ENCODE results near the gene C9orf72. TPM values are rescaled to one million over a fixed set of nuclear protein-coding genes. Genes with fewer than 3 reads are reported as not detected.

The C9orf72 gene
- total RNA-seq, 3 donors from 2014 or later (not counting 1 experiment from before 2014, with no cell fraction given) = 12.5 to 19.0 (median 16.8) TPM

DNA sequence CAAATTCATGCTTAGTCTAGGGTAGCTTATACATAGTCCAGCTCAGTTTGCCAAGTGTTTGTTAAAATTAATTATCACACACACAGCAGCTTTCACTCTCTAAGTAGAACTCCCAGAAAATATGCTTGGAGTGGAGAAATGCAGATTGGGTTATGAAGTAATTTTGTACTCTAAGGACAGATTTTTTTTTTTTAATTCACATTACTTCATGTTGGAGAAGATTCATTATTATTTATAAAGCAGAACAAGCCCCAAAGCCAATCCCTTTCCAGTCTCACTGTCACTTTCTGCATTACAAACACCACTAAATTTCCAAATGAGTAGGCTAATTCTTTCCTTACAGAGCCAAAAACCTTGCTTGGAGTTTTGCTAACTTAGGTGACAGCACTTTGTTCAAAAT is 11.7 kb upstream of the C9orf72 start:
- H3K27ac Mint-ChIP-seq = no peak overlapping the region
- no peaks in the 10 kb centered on the region for H3K9me3 Mint-ChIP-seq
- H3K4me1 Mint-ChIP-seq = no peaks in the 10 kb centered on the region
- H3K36me3 ChIP-seq (ENCODE audit: control insufficient read depth, insufficient read depth, low read length) = no peaks in the 10 kb centered on the region
- no peaks in the 10 kb centered on the region for H3K36me3 Mint-ChIP-seq
- no peaks in the 10 kb centered on the region for H3K9me3 ChIP-seq (ENCODE audit: control insufficient read depth, insufficient read depth, low read length)
- H3K4me3 Mint-ChIP-seq = no peak overlapping the region
- TF ChIP-seq, protein P1, sequence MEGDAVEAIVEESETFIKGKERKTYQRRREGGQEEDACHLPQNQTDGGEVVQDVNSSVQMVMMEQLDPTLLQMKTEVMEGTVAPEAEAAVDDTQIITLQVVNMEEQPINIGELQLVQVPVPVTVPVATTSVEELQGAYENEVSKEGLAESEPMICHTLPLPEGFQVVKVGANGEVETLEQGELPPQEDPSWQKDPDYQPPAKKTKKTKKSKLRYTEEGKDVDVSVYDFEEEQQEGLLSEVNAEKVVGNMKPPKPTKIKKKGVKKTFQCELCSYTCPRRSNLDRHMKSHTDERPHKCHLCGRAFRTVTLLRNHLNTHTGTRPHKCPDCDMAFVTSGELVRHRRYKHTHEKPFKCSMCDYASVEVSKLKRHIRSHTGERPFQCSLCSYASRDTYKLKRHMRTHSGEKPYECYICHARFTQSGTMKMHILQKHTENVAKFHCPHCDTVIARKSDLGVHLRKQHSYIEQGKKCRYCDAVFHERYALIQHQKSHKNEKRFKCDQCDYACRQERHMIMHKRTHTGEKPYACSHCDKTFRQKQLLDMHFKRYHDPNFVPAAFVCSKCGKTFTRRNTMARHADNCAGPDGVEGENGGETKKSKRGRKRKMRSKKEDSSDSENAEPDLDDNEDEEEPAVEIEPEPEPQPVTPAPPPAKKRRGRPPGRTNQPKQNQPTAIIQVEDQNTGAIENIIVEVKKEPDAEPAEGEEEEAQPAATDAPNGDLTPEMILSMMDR (IDR thresholded peaks at IDR 0.05) = no peak
- no peak overlapping the region for H3K4me3 ChIP-seq (ENCODE audit: low read length)
- no peak for ATAC-seq
- DNase-seq = no peak
- H3K27ac ChIP-seq (ENCODE audit: low read length) = no peak overlapping the region
- H3K4me1 ChIP-seq (ENCODE audit: control insufficient read depth, insufficient read depth, low read length) = no peaks in the 10 kb centered on the region
- peaks cover 32 to 53% of the 10 kb centered on the region in 2 donors for H3K27me3 Mint-ChIP-seq (ENCODE audit: low read depth in 2 of 2)
- H3K27me3 ChIP-seq (ENCODE audit: control insufficient read depth, insufficient read depth, low read length) = no peaks in the 10 kb centered on the region
- intact Hi-C loops (cut with micrococcal nuclease) = no loop called here

DNA sequence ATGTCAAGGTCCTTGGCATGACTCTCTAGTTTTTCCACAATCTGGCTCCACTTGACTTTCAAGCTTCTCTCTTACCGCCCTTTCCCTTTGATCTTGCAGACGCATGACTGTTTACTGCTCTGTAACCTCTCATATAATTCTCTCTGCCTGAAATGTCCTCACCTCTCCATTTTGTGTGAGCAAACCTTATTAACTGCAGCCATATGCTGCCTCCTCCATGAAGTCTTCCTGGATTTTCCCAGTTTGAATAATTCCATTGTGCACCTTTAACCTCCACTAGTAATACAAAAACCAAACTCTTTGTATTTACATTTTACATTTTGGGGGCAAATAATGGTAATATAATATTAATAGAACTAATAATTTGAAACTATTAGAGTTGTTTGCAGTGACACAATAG is 9.5 kb upstream of the C9orf72 start:
- H3K4me1 ChIP-seq (ENCODE audit: control insufficient read depth, insufficient read depth, low read length) = no peaks in the 10 kb centered on the region
- peaks cover 3 to 8% of the 10 kb centered on the region in 2 donors for H3K9me3 Mint-ChIP-seq
- TF ChIP-seq, protein P1 (IDR thresholded peaks at IDR 0.05) = no peak
- no peak overlapping the region for H3K27ac ChIP-seq (ENCODE audit: low read length)
- no peak overlapping the region for H3K4me3 ChIP-seq (ENCODE audit: low read length)
- H3K36me3 ChIP-seq (ENCODE audit: control insufficient read depth, insufficient read depth, low read length) = no peaks in the 10 kb centered on the region
- no peaks in the 10 kb centered on the region for H3K4me1 Mint-ChIP-seq
- intact Hi-C loops (cut with micrococcal nuclease) = no loop called here
- WGBS (ENCODE audit: insufficient coverage) = 91% methylated on average over 2 of the region's 2 CpGs
- H3K9me3 ChIP-seq (ENCODE audit: control insufficient read depth, insufficient read depth, low read length) = no peaks in the 10 kb centered on the region
- H3K4me3 Mint-ChIP-seq = no peak overlapping the region
- H3K36me3 Mint-ChIP-seq = peaks cover 7% of the 10 kb centered on the region
- peaks cover 28 to 55% of the 10 kb centered on the region in 2 donors for H3K27me3 Mint-ChIP-seq (ENCODE audit: low read depth in 2 of 2)
- no peaks in the 10 kb centered on the region for H3K27me3 ChIP-seq (ENCODE audit: control insufficient read depth, insufficient read depth, low read length)
- H3K27ac Mint-ChIP-seq = no peak overlapping the region
- ATAC-seq = no peak
- DNase-seq = no peak

DNA sequence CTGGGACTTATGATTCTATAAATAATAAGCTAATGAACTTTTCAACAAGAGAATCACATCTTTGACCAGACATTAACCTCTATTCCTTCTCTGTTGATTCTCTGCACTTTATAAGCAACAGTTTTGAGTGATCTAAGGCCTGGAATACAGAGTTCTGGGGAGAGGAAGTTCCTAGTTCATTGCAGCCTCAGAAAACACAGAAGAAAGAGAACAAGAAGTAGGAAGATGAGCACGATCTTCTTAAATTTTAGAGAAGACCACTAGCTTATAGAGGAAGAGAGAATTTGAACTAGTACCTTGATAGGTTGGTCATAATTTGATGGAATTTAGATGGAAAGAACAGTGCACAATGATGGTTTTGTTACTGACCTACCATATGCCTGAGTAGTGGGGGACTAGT is 8.5 kb upstream of the C9orf72 start:
- no peaks in the 10 kb centered on the region for H3K4me1 Mint-ChIP-seq
- Histone ChIP-seq H3K9me3 (ENCODE audit: control insufficient read depth, insufficient read depth, low read length) (peaks cover 2% of the 10 kb centered on the region), H3K27ac (ENCODE audit: low read length) (no peak overlapping the region), H3K27me3 (ENCODE audit: control insufficient read depth, insufficient read depth, low read length) (no peaks in the 10 kb centered on the region), H3K4me3 (ENCODE audit: low read length) (no peak overlapping the region), H3K36me3 (ENCODE audit: control insufficient read depth, insufficient read depth, low read length) (no peaks in the 10 kb centered on the region), H3K4me1 (ENCODE audit: control insufficient read depth, insufficient read depth, low read length) (no peaks in the 10 kb centered on the region)
- peaks cover 3 to 8% of the 10 kb centered on the region in 2 donors for H3K9me3 Mint-ChIP-seq
- no peak overlapping the region for H3K4me3 Mint-ChIP-seq
- DNase-seq (no peak), ATAC-seq (no peak)
- peaks cover 7% of the 10 kb centered on the region for H3K36me3 Mint-ChIP-seq
- TF ChIP-seq, protein P1 (IDR thresholded peaks at IDR 0.05) = no peak
- H3K27ac Mint-ChIP-seq = no peak overlapping the region
- WGBS (ENCODE audit: insufficient coverage) = 72% methylated on average over 1 of the region's 1 CpG
- H3K27me3 Mint-ChIP-seq (ENCODE audit: low read depth in 2 of 2) = peaks cover 19 to 45% of the 10 kb centered on the region in 2 donors
- intact Hi-C loops (cut with micrococcal nuclease) = no loop called here
